ENCODE data around the gene KRTAP10-4.

GRCh38 chr21:44528634-44528995 is 44.9 kb upstream of the KRTAP10-4 start:
- no peak for TF ChIP-seq POLR2A (IDR thresholded peaks at IDR 0.05; ENCODE audit: low read length)
- TF ChIP-seq, protein P1, sequence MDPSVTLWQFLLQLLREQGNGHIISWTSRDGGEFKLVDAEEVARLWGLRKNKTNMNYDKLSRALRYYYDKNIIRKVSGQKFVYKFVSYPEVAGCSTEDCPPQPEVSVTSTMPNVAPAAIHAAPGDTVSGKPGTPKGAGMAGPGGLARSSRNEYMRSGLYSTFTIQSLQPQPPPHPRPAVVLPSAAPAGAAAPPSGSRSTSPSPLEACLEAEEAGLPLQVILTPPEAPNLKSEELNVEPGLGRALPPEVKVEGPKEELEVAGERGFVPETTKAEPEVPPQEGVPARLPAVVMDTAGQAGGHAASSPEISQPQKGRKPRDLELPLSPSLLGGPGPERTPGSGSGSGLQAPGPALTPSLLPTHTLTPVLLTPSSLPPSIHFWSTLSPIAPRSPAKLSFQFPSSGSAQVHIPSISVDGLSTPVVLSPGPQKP (IDR thresholded peaks at IDR 0.05; ENCODE audit: low read depth, low read length), result no peak
- TF ChIP-seq CTCF (IDR thresholded peaks at IDR 0.05), result no peak
- TF ChIP-seq, protein P2, sequence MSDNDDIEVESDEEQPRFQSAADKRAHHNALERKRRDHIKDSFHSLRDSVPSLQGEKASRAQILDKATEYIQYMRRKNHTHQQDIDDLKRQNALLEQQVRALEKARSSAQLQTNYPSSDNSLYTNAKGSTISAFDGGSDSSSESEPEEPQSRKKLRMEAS (IDR thresholded peaks at IDR 0.05), result no peak
- no peak for TF ChIP-seq USF2 (IDR thresholded peaks at IDR 0.05)
- TF ChIP-seq, protein P3, sequence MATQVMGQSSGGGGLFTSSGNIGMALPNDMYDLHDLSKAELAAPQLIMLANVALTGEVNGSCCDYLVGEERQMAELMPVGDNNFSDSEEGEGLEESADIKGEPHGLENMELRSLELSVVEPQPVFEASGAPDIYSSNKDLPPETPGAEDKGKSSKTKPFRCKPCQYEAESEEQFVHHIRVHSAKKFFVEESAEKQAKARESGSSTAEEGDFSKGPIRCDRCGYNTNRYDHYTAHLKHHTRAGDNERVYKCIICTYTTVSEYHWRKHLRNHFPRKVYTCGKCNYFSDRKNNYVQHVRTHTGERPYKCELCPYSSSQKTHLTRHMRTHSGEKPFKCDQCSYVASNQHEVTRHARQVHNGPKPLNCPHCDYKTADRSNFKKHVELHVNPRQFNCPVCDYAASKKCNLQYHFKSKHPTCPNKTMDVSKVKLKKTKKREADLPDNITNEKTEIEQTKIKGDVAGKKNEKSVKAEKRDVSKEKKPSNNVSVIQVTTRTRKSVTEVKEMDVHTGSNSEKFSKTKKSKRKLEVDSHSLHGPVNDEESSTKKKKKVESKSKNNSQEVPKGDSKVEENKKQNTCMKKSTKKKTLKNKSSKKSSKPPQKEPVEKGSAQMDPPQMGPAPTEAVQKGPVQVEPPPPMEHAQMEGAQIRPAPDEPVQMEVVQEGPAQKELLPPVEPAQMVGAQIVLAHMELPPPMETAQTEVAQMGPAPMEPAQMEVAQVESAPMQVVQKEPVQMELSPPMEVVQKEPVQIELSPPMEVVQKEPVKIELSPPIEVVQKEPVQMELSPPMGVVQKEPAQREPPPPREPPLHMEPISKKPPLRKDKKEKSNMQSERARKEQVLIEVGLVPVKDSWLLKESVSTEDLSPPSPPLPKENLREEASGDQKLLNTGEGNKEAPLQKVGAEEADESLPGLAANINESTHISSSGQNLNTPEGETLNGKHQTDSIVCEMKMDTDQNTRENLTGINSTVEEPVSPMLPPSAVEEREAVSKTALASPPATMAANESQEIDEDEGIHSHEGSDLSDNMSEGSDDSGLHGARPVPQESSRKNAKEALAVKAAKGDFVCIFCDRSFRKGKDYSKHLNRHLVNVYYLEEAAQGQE (IDR thresholded peaks at IDR 0.05), result no peak
- TF ChIP-seq JUN (IDR thresholded peaks at IDR 0.05), result no peak

Data from A549 (cell line).